Measurements from ENCODE around the gene LCLAT1.

DNA sequence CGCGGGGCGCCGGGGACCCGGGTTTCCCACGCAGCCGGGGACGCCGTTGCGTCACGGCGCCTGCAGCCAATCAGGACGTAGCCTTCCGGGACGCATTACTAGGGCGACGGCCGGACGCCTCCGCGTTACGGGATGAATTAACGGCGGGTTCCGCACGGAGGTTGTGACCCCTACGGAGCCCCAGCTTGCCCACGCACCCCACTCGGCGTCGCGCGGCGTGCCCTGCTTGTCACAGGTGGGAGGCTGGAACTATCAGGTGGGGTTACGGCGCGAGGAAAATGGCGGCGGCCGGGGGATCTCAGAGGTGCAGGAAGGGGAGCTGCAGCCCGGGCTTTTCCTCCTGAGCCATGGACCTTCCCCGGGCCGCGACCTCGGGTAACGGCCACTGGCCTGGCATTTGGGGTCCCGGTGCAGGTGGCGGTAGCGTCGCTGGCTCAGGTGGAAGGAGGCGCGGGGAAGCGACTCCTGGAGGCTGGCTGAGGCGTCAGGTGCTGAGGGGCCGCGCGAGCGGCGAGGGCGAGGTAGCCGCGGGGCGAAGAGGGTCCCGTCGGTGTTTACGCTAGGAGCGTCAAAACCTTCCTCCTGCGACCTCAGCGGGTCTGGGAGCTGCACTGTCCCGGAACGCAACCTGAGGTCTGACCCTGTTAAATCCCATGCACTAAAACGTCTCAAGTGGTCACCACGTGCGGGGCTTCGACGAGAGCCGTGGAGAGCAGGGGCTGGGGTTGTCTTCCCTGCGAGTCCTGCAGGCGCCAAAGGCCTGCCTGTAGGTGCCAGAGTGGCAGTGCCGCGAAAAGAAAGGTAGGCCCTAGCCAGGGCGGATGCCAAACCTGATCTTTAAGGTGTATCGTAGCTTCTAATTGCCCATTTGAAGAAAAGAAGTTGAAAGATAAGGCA, at the start of gene LCLAT1:
- TF ChIP-seq, protein P1, sequence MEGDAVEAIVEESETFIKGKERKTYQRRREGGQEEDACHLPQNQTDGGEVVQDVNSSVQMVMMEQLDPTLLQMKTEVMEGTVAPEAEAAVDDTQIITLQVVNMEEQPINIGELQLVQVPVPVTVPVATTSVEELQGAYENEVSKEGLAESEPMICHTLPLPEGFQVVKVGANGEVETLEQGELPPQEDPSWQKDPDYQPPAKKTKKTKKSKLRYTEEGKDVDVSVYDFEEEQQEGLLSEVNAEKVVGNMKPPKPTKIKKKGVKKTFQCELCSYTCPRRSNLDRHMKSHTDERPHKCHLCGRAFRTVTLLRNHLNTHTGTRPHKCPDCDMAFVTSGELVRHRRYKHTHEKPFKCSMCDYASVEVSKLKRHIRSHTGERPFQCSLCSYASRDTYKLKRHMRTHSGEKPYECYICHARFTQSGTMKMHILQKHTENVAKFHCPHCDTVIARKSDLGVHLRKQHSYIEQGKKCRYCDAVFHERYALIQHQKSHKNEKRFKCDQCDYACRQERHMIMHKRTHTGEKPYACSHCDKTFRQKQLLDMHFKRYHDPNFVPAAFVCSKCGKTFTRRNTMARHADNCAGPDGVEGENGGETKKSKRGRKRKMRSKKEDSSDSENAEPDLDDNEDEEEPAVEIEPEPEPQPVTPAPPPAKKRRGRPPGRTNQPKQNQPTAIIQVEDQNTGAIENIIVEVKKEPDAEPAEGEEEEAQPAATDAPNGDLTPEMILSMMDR (conservative IDR thresholded peaks at IDR 0.05; ENCODE audit: low read length) = no peak
- no peak for TF ChIP-seq EZH2phosphoT487 (IDR thresholded peaks at IDR 0.05; ENCODE audit: borderline replicate concordance, low read depth, low read length)

Measured in OCI-LY7 (cell line).